GM12873 (cell line): ENCODE measurements around the gene DDRGK1.

Source experiments
- CTCF ChIP-seq: IDR thresholded peaks from 2 replicates; pipeline ENCODE4 v1.5.1; 2012; ENCODE audit warnings: low read depth, mild to moderate bottlenecking, moderate library complexity, low read length, control low read depth; ENCODE audit not compliant: insufficient read depth; ENCODE audit errors: missing control alignments

Gene DDRGK1

GRCh38 chr20:3221398-3222226 lies 17.1 kb upstream of the DDRGK1 start:
- TF ChIP-seq CTCF, result no peak

GRCh38 chr20:3218307-3218988 lies 14.0 kb upstream of the DDRGK1 start:
- peak; percentile 89 for TF ChIP-seq CTCF

GRCh38 chr20:3213226-3213625 lies 8.7 kb upstream of the DDRGK1 start:
- TF ChIP-seq CTCF, result no peak

- TF ChIP-seq CTCF, result no peak
Measured at GRCh38 chr20:3210346-3210745, 5.9 kb upstream of the DDRGK1 start.

GRCh38 chr20:3209946-3210317 lies 5.5 kb upstream of the DDRGK1 start:
- TF ChIP-seq CTCF, result no peak

- no peak for TF ChIP-seq CTCF
Measured at GRCh38 chr20:3209257-3209945, 4.9 kb upstream of the DDRGK1 start, which contains the start of gene ITPA. Gene ITPA (plus strand): TSS chr20:3209498. CDS start chr20:3209552, 54 bp downstream.

GRCh38 chr20:3208786-3209256 lies 4.3 kb upstream of the DDRGK1 start:
- TF ChIP-seq CTCF, result no peak
